K562 (cell line): ENCODE results near the gene UNC5C. TPM values are rescaled to one million over a fixed set of nuclear protein-coding genes. Genes with fewer than 3 reads are reported as not detected.

Experiments
- ATAC-seq: fragments of 200-7000 bp; cut with Tn5 transposase; 3 replicates; pipeline ENCODE4 v1.9.1; 2020; ENCODE audit warnings: moderate library complexity
- BruUV-seq: library from RNA; stranded (reverse); fragments of 400-500 nt; replicated peaks from 2 replicates; lab custom pipeline; 2021; lab: Mats Ljungman, UMichigan
- CTCF ChIA-PET: fragments of 300-600 bp; formaldehyde crosslinking; extraction: SDS; loops from one replicate; lab custom pipeline; 2021; ENCODE audit warnings: low intra/inter-chr PET ratio; lab: Yijun Ruan, JAX
- POLR2A ChIA-PET: fragments of 300-600, 350-650 bp; sonication (Branson Sonifier 250); formaldehyde crosslinking; extraction: SDS; loops from one replicate; lab custom pipeline; 2021; ENCODE audit warnings: antibody characterized with exemption, inconsistent platforms; lab: Yijun Ruan, JAX
- DNase-seq, 4 experiments: peaks; one replicate each; pipeline versions ENCODE4 v3.0.0 to v3.0.0-alpha.2; 2011 to 2018; ENCODE audit warnings: low spot score in 3 of 4, mixed read lengths in 3 of 4; ENCODE audit errors: extremely low read depth in 1 of 4
- FAIRE-seq: peaks from 2 replicates; lab custom pipeline; 2011; peaks lifted over from hg19 to GRCh38; lab: Jason Lieb, UNC
- H2AFZ ChIP-seq: 2 replicates; pipeline ENCODE4 v1.6.0; 2011; ENCODE audit warnings: low read depth, low read length, control low read depth, inconsistent platforms
- H3K27ac ChIP-seq: fragments of 200-600 bp; 3 replicates; pipeline ENCODE4 v1.8.0; 2011; ENCODE audit warnings: low read depth, mild to moderate bottlenecking, control low read depth, inconsistent platforms, low read length, moderate library complexity, mixed read lengths; ENCODE audit errors: extremely low read depth
- H3K27me3 ChIP-seq, 2 experiments: fragments of 300-600 bp in 1 of 2; 2 replicates in 1 of 2; 3 replicates in 1 of 2; pipeline versions ENCODE4 v1.6.0 to v1.8.0; 2011; ENCODE audit warnings: inconsistent platforms in 2 of 2, low read length in 2 of 2, mild to moderate bottlenecking in 1 of 2, mixed read lengths in 1 of 2, moderate library complexity in 1 of 2; ENCODE audit not compliant: control insufficient read depth in 2 of 2, insufficient read depth in 2 of 2
- H3K36me3 ChIP-seq: fragments of 300-600 bp; 3 replicates; pipeline ENCODE4 v1.8.0; 2011; ENCODE audit warnings: mild to moderate bottlenecking, low read length, inconsistent platforms; ENCODE audit not compliant: control insufficient read depth, insufficient read depth
- H3K4me1 ChIP-seq, 2 experiments: fragments of 200-600 bp in 1 of 2; replicated peaks in 1 of 2; 2 replicates in 1 of 2; 3 replicates in 1 of 2; pipeline versions ENCODE4 v1.5.1 to v1.8.0; 2011; ENCODE audit warnings: inconsistent platforms in 2 of 2, low read length in 2 of 2, mild to moderate bottlenecking in 1 of 2, mixed read lengths in 1 of 2, moderate library complexity in 1 of 2; ENCODE audit not compliant: control insufficient read depth in 2 of 2, insufficient read depth in 2 of 2
- H3K4me2 ChIP-seq: 2 replicates; pipeline ENCODE4 v1.6.1; 2011; ENCODE audit warnings: low read length, control low read depth, inconsistent platforms, mixed read lengths; ENCODE audit not compliant: insufficient read depth
- H3K4me3 ChIP-seq: fragments of 200-600 bp; sonication (generic), shearing (Covaris generic); 2 replicates; pipeline ENCODE4 v1.5.1; 2016; ENCODE audit warnings: control low read depth, inconsistent platforms
- H3K79me2 ChIP-seq: fragments of 200-600 bp; 3 replicates; pipeline ENCODE4 v1.8.0; 2011; ENCODE audit warnings: low read length, inconsistent platforms; ENCODE audit not compliant: control insufficient read depth, insufficient read depth
- H3K9ac ChIP-seq, 2 experiments: 2 replicates each; pipeline versions ENCODE4 v1.6.0 to v1.6.1; 2011; ENCODE audit warnings: low read depth in 2 of 2, low read length in 2 of 2, control low read depth in 1 of 2, inconsistent platforms in 1 of 2, mild to moderate bottlenecking in 1 of 2, mixed read lengths in 1 of 2; ENCODE audit not compliant: insufficient read depth in 1 of 2
- H3K9me1 ChIP-seq: one replicate; pipeline ENCODE4 v1.6.0; 2011; ENCODE audit warnings: inconsistent platforms, mild to moderate bottlenecking, low read length, moderate library complexity; ENCODE audit not compliant: control insufficient read depth, insufficient read depth
- H3K9me3 ChIP-seq: replicated peaks from 2 replicates; pipeline ENCODE4 v1.5.1; 2011; ENCODE audit warnings: low read depth, low read length, inconsistent platforms; ENCODE audit not compliant: control insufficient read depth, insufficient read depth
- H4K20me1 ChIP-seq: replicated peaks from 2 replicates; pipeline ENCODE4 v1.6.1; 2011; ENCODE audit warnings: low read length, inconsistent platforms, mixed read lengths; ENCODE audit not compliant: control insufficient read depth, insufficient read depth
- BRCA1 ChIP-seq, 2 experiments: fragments of 450-650 bp in 1 of 2; sonication (generic) in 1 of 2; formaldehyde crosslinking in 1 of 2; IDR thresholded peaks; 2 replicates each; pipeline versions ENCODE4 v1.5.0 to v1.6.1; 2017 to 2020; ENCODE audit warnings: mild to moderate bottlenecking in 1 of 2, missing genetic modification reagents in 1 of 2
- CBFB ChIP-seq: sonication (generic); formaldehyde crosslinking; IDR thresholded peaks from 2 replicates; pipeline ENCODE4 v1.4.0; 2020; ENCODE audit warnings: mild to moderate bottlenecking, missing genetic modification reagents
- ELF1 ChIP-seq: fragments of 200-800 bp; sonication (Bioruptor generic); IDR thresholded peaks from 2 replicates; pipeline ENCODE4 v1.6.1; 2016; ENCODE audit warnings: missing genetic modification characterization, missing compliant biosample characterization
- FUS ChIP-seq: fragments of 200-400 bp; formaldehyde crosslinking; optimal IDR thresholded peaks from 2 replicates; pipeline ENCODE3; 2017; ENCODE audit warnings: low read depth, low read length
- HDAC1 ChIP-seq, 2 experiments: fragments of 450-650 bp; IDR thresholded peaks; 2 replicates each; pipeline ENCODE4 v1.6.1; 2016 to 2017; ENCODE audit warnings: inconsistent platforms in 1 of 2, mild to moderate bottlenecking in 1 of 2, moderate library complexity in 1 of 2
- MAZ ChIP-seq, 2 experiments: fragments of 450-650 bp in 1 of 2; sonication (generic) in 1 of 2; formaldehyde crosslinking; IDR thresholded peaks in 1 of 2; conservative IDR thresholded peaks in 1 of 2; 2 replicates each; pipeline versions ENCODE4 v1.4.0 to v1.5.0; 2020; ENCODE audit warnings: mild to moderate bottlenecking in 1 of 2, missing genetic modification reagents in 1 of 2
- NONO ChIP-seq, 2 experiments: fragments of 200-400 bp in 1 of 2; fragments of 450-650 bp in 1 of 2; formaldehyde crosslinking in 1 of 2; IDR thresholded peaks; 2 replicates each; pipeline ENCODE4 v1.6.1; 2017; ENCODE audit warnings: low read depth in 2 of 2, mild to moderate bottlenecking in 2 of 2, moderate library complexity in 2 of 2, low read length in 1 of 2
- NUFIP1 ChIP-seq: fragments of 450-650 bp; IDR thresholded peaks from 2 replicates; pipeline ENCODE4 v1.6.1; 2018; ENCODE audit not compliant: partially characterized antibody
- ZC3H8 ChIP-seq: fragments of 450-650 bp; IDR thresholded peaks from 2 replicates; pipeline ENCODE4 v1.6.1; 2017
- ZNF717 ChIP-seq: fragments of 250-450 bp; sonication (Bioruptor Pico); IDR thresholded peaks from 2 replicates; pipeline ENCODE4 v1.5.0; 2021
- WGBS: fragments of 100-300 bp; shearing (Covaris generic); methylation state at CpG from one replicate; pipeline ENCODE4 v1.1.6; 2016; ENCODE audit warnings: low coverage, mixed read lengths; ENCODE audit not compliant: insufficient coverage; ENCODE audit errors: missing lambda C conversion rate; 5-methylcytosine and 5-hydroxymethylcytosine counted together
- in situ Hi-C: fragments of 300-500 bp; cut with MboI; formaldehyde crosslinking; loops from 4 replicates; pipeline ENCODE4 v1.15.0; 2018; ENCODE audit warnings: inconsistent platforms, mixed read lengths
- intact Hi-C: fragments of 100-400 bp; cut with micrococcal nuclease; formaldehyde crosslinking; loops from 2 replicates; pipeline ENCODE4 v1.14.2; 2022
- polyA plus RNA-seq, 8 experiments: library from polyadenylated mRNA; depleted of rRNA in 4 of 8; stranded (reverse) in 5 of 8; unstranded in 3 of 8; fragments of >200 nt; fragmentation: Nextera tagmentation in 2 of 8; fragmentation: Illumina TruSeq in 1 of 8; extraction: Ambion mirVana in 2 of 8; extraction: Trizol in 1 of 8; gene quantifications; 2 replicates each; pipeline versions ENCODE4 v1.2.1 to v1.2.3, GENCODE V29; 2011 to 2014; ENCODE audit warnings: inconsistent platforms in 1 of 8, missing spikeins in 1 of 8
- total RNA-seq, 7 experiments: library from RNA; depleted of rRNA in 6 of 7; stranded (reverse); fragments of >200 nt in 6 of 7; fragmentation: Illumina TruSeq in 2 of 7; extraction: Trizol in 2 of 7; gene quantifications; 2 replicates each; pipeline versions ENCODE4 v1.2.1 to v1.2.3, GENCODE V29; 2011 to 2021; ENCODE audit warnings: low replicate concordance in 1 of 7
- TF ChIP-seq, protein P1 (sequence below): sonication (generic); formaldehyde crosslinking; IDR thresholded peaks from 2 replicates; pipeline ENCODE4 v1.8.0; 2022; ENCODE audit warnings: missing genetic modification reagents, mild to moderate bottlenecking, borderline replicate concordance

UNC5C gene
- total and polyA plus RNA-seq, 9 of the 15 experiments (the other 6 are each of a cell fraction or from before 2014, with no cell fraction given), result under 0.01 to 0.10 (median 0.03) TPM; not detected in 1

DNA sequence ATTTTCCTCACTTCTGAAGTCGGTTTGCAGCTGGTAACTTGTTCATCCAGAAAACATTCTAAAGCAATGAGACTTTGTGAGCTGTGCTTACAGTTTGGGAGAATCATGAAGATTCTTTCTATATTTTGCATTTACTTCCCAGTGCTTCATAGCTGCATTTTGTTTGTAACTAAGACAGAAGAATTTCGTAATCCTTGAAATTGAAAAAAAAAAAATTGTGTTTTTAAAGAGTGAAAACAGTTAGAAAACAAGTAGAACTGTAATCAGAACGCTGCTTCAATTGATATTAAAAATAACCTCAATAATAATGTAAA, 392.4 kb downstream of the UNC5C start:
- 0% methylated on average over 3 of the region's 3 CpGs for WGBS

More for the DNA sequence above, 392.4 kb downstream of the UNC5C start:
- no peak overlapping the region for H3K4me2 ChIP-seq
- TF ChIP-seq HDAC1 (IDR thresholded peaks at IDR 0.05) (no peak), BRCA1 (IDR thresholded peaks at IDR 0.05) (no peak), BRCA1 (CRISPR knock-in tag; IDR thresholded peaks at IDR 0.05) (no peak), ELF1 (tag) (no peak), NONO (IDR thresholded peaks at IDR 0.05; ENCODE audit: low read depth in 2 of 2, low read length in 1 of 2) (no peak), MAZ (CRISPR knock-in tag; conservative IDR thresholded peaks at IDR 0.05 in 1 of 2, IDR thresholded peaks at IDR 0.05 in 1 of 2) (no peak), CBFB (CRISPR knock-in tag) (no peak), ZC3H8 (no peak), ZNF717 (no peak), NUFIP1 (no peak), FUS (no peak)
- TF ChIP-seq, protein P1, sequence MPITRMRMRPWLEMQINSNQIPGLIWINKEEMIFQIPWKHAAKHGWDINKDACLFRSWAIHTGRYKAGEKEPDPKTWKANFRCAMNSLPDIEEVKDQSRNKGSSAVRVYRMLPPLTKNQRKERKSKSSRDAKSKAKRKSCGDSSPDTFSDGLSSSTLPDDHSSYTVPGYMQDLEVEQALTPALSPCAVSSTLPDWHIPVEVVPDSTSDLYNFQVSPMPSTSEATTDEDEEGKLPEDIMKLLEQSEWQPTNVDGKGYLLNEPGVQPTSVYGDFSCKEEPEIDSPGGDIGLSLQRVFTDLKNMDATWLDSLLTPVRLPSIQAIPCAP, result no peak
- H3K9ac ChIP-seq, result no peak overlapping the region
- no peak overlapping the region for H3K4me3 ChIP-seq
- in situ Hi-C loops (loop anchor here (25.0 kb wide), 1 partner anchor 356 kb away; no protein-coding TSS in a partner anchor), intact Hi-C loops (no loop called here)
- no peak overlapping the region for H3K27ac ChIP-seq
- ChIA-PET CTCF (interaction anchor here (0.6 to 1.2 kb wide), 2 partner anchors 483 to 1196 kb away, joined by 3 to 5 read pairs; no protein-coding TSS in a partner anchor), POLR2A (interaction anchor here (0.6 to 0.7 kb wide), 2 partner anchors 311 to 1626 kb away, joined by 3 read pairs; no protein-coding TSS in a partner anchor)
- H3K9me1 ChIP-seq, result no peaks in the 10 kb centered on the region
- H3K36me3 ChIP-seq, result no peaks in the 10 kb centered on the region
- H3K4me1 ChIP-seq, result no peaks in the 10 kb centered on the region
- no peaks in the 10 kb centered on the region for H3K79me2 ChIP-seq
- H3K27me3 ChIP-seq, result no peaks in the 10 kb centered on the region; a peak in 1 of 5 replicates
- FAIRE-seq (no peak), ATAC-seq (no peak), DNase-seq (no peak)
- no peak overlapping the region for H2AFZ ChIP-seq
- H4K20me1 ChIP-seq, result no peaks in the 10 kb centered on the region
- H3K9me3 ChIP-seq, result no peaks in the 10 kb centered on the region
- no TSS peak for BruUV-seq
